Measurements from ENCODE around the gene SMCP. TPM values are rescaled to one million over a fixed set of nuclear protein-coding genes. Genes with fewer than 3 reads are reported as not detected.

Gene SMCP
- total and polyA plus RNA-seq, 3 experiments from 2014 or later, result not detected

DNA sequence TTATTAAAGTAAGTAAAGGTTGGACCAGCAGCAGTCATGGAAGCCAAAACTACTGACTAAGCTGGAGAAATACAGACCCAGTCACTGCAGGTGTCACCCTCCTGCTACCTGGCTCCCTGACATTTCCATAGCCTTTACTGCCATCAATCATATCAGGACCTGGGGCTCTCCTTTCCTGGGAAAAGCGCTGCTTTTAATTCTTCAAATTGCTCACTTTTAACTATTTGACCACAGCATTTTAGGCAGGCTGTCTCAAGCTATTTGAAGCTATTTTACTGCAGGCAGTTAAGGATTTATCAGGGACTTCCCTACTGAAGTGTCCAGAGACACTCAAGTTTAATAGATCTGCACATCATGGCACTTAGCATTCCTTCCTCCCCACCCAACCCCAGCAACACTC lies 34.3 kb downstream of the SMCP start:
- peaks cover 0 to 2% (median 0%) of the 10 kb centered on the region in 3 donors for H3K4me1 Mint-ChIP-seq
- Histone ChIP-seq H3K36me3 (ENCODE audit: insufficient read depth, low read length) (no peaks in the 10 kb centered on the region), H3K9me3 (ENCODE audit: low read length) (no peaks in the 10 kb centered on the region), H3K4me3 (ENCODE audit: low read length) (no peak overlapping the region), H3K27ac (ENCODE audit: low read depth, low read length) (peak overlapping the region; percentile 4), H3K4me1 (ENCODE audit: insufficient read depth, low read length) (no peaks in the 10 kb centered on the region), H3K27me3 (ENCODE audit: insufficient read depth, low read length, poor library complexity, severe bottlenecking) (peaks cover under 1% of the 10 kb centered on the region)
- peak overlapping the region in 6 of 7 donors; percentile 73 to 85 (median 79) for H3K4me3 Mint-ChIP-seq
- peaks cover 0 to 1% (median 0%) of the 10 kb centered on the region in 5 donors for H3K9me3 Mint-ChIP-seq
- CTCF ChIA-PET, result no interaction called here
- H3K36me3 Mint-ChIP-seq, result no peaks in the 10 kb centered on the region
- peak overlapping the region in 4 of 8 donors; percentile 10 to 90 (median 58) for H3K27ac Mint-ChIP-seq
- POLR2A ChIA-PET, result no interaction called here
- DNase-seq, result no peak
- H3K27me3 Mint-ChIP-seq, result peaks cover 17 to 43% of the 10 kb centered on the region in 2 donors

DNA sequence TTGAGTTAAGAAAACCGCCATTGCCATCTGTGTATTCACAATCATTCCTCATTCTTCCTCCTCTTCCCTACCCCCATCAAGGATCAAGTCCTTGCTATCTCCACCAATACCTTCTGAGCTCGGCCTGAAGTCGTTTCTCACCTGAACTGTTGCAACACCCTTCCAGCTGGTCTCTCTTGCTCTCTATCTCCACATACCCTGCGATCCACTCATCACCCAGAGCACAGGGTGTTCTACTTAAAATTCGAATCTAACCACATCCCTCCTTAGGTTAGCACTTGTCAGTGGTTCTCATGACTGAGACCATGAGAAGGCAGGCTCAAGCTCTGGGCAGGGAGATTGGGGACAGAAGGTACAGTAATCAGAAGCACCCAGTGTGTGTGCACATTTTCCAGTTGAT lies 34.8 kb downstream of the SMCP start:
- Mint-ChIP-seq H3K9me3 (peaks cover 0 to 1% (median 0%) of the 10 kb centered on the region in 5 donors), H3K4me3 (peak overlapping the region in 6 of 7 donors; percentile 73 to 85 (median 79)), H3K27me3 (peaks cover 16 to 40% of the 10 kb centered on the region in 2 donors), H3K4me1 (peaks cover 0 to 2% (median 0%) of the 10 kb centered on the region in 3 donors), H3K27ac (peak overlapping the region in 5 of 8 donors; percentile 10 to 90 (median 61)), H3K36me3 (no peaks in the 10 kb centered on the region)
- H3K36me3 ChIP-seq (ENCODE audit: insufficient read depth, low read length), result no peaks in the 10 kb centered on the region
- POLR2A ChIA-PET, result no interaction called here
- no peak for DNase-seq
- no peak overlapping the region for H3K4me3 ChIP-seq (ENCODE audit: low read length)
- no peak overlapping the region for H3K27ac ChIP-seq (ENCODE audit: low read depth, low read length)
- H3K4me1 ChIP-seq (ENCODE audit: insufficient read depth, low read length), result no peaks in the 10 kb centered on the region
- no peaks in the 10 kb centered on the region for H3K9me3 ChIP-seq (ENCODE audit: low read length)
- CTCF ChIA-PET, result no interaction called here
- no peaks in the 10 kb centered on the region for H3K27me3 ChIP-seq (ENCODE audit: insufficient read depth, low read length, poor library complexity, severe bottlenecking)

DNA sequence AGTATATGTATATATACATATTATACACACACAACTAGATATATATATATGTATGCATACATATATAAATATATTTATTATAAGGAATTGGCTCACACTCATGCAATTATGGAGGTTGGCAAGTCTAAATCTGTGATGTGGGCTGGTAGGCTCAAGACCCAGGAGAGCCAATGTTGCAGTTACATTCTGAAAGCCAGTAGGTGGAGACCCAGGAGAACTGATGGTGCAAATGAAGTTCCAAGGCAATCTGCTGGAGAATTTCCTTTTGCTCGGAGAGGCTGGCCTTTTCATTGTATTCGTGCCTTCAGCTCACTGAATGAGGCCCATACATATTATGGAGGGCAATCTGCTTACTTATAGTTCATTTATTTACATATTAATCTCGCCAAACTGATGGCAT lies 39.7 kb downstream of the SMCP start:
- Histone ChIP-seq H3K4me1 (ENCODE audit: insufficient read depth, low read length) (no peaks in the 10 kb centered on the region), H3K4me3 (ENCODE audit: low read length) (no peak overlapping the region), H3K27ac (ENCODE audit: low read depth, low read length) (no peak overlapping the region), H3K27me3 (ENCODE audit: insufficient read depth, low read length, poor library complexity, severe bottlenecking) (no peaks in the 10 kb centered on the region), H3K9me3 (ENCODE audit: low read length) (no peaks in the 10 kb centered on the region), H3K36me3 (ENCODE audit: insufficient read depth, low read length) (no peaks in the 10 kb centered on the region)
- no peak for DNase-seq
- Mint-ChIP-seq H3K4me1 (peaks cover 0 to 2% (median 0%) of the 10 kb centered on the region in 3 donors), H3K27ac (no peak overlapping the region), H3K4me3 (no peak overlapping the region), H3K27me3 (peaks cover 6 to 32% of the 10 kb centered on the region in 2 donors), H3K36me3 (no peaks in the 10 kb centered on the region), H3K9me3 (peaks cover 0 to 1% (median 0%) of the 10 kb centered on the region in 5 donors)
- POLR2A ChIA-PET, result no interaction called here
- CTCF ChIA-PET, result no interaction called here

DNA sequence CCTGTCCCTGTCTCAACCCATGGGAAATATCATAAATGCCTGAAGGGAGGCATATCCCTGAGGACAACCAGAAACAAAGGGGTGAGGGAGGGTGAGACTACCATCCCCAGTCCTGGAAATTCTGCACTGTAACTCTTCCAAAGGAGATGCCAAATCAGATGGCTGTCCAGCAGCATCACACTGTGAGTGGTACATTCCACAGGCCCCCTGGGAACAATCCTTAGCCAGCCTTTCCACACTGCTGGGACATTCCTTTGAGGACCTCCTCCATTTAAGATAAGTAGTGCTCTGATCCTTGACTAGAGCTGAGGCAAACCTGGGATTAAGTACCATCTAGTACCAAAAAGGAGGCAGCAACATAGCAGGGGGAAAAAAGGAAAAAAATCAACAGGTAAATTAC lies 40.9 kb downstream of the SMCP start:
- Mint-ChIP-seq H3K36me3 (no peaks in the 10 kb centered on the region), H3K9me3 (peaks cover 0 to 1% (median 0%) of the 10 kb centered on the region in 5 donors), H3K27me3 (peaks cover 6 to 32% of the 10 kb centered on the region in 2 donors), H3K27ac (no peak overlapping the region), H3K4me3 (no peak overlapping the region), H3K4me1 (no peaks in the 10 kb centered on the region)
- Histone ChIP-seq H3K9me3 (ENCODE audit: low read length) (no peaks in the 10 kb centered on the region), H3K36me3 (ENCODE audit: insufficient read depth, low read length) (no peaks in the 10 kb centered on the region), H3K4me1 (ENCODE audit: insufficient read depth, low read length) (no peaks in the 10 kb centered on the region), H3K4me3 (ENCODE audit: low read length) (no peak overlapping the region), H3K27ac (ENCODE audit: low read depth, low read length) (no peak overlapping the region), H3K27me3 (ENCODE audit: insufficient read depth, low read length, poor library complexity, severe bottlenecking) (no peaks in the 10 kb centered on the region)
- DNase-seq, result no peak
- CTCF ChIA-PET, result no interaction called here
- POLR2A ChIA-PET, result no interaction called here

DNA sequence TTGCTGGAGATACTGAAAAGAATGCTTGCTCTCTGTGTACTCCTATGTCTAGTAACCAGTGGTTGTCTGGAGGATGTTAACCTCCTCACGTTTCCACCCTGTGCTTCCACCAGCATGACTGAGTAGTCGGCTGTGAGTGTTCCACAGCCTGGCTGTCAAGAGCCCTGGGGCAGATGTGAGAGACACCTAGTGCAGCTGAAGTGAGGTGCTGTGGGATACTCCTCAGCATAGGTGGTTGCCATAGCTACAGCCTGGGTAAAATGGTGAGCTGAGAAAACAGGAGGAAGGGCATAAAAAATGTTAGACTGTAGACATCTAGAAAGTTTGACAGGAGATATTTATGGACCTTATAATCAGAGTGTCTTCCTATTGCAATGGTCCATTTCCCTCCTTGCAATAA lies 46.1 kb downstream of the SMCP start:
- Mint-ChIP-seq H3K4me1 (no peaks in the 10 kb centered on the region), H3K27me3 (peaks cover 2 to 24% of the 10 kb centered on the region in 2 donors), H3K9me3 (peaks cover 0 to under 1% (median 0%) of the 10 kb centered on the region in 5 donors), H3K27ac (no peak overlapping the region), H3K4me3 (no peak overlapping the region), H3K36me3 (no peaks in the 10 kb centered on the region)
- peaks cover 4% of the 10 kb centered on the region for H3K9me3 ChIP-seq (ENCODE audit: low read length)
- no peaks in the 10 kb centered on the region for H3K27me3 ChIP-seq (ENCODE audit: insufficient read depth, low read length, poor library complexity, severe bottlenecking)
- no peak for DNase-seq
- H3K4me1 ChIP-seq (ENCODE audit: insufficient read depth, low read length), result no peaks in the 10 kb centered on the region
- no peak overlapping the region for H3K27ac ChIP-seq (ENCODE audit: low read depth, low read length)
- H3K36me3 ChIP-seq (ENCODE audit: insufficient read depth, low read length), result no peaks in the 10 kb centered on the region
- POLR2A ChIA-PET, result no interaction called here
- CTCF ChIA-PET, result no interaction called here
- no peak overlapping the region for H3K4me3 ChIP-seq (ENCODE audit: low read length)

DNA sequence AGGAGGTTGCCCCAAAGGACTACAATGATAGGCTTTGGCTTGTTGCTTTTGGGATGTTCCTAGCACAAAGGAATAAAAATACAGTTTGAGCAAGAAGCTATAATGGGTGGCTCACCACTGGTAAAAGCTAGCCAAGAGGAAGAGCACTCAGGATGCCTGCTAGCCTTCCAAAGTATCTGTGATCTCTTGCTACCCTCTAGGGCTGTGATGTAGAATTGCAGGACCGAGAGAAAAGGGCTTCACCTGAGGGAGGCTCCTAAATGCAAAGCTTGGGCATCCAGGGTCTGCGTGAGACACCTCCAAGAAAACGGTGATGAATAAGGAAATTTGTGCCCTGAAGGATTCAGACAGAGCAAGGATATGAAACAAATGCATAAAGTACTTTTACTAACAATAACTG lies 48.0 kb downstream of the SMCP start:
- Mint-ChIP-seq H3K27me3 (peaks cover 5 to 22% of the 10 kb centered on the region in 2 donors), H3K36me3 (no peaks in the 10 kb centered on the region), H3K27ac (no peak overlapping the region), H3K9me3 (peaks cover 0 to 3% (median 0%) of the 10 kb centered on the region in 5 donors), H3K4me1 (no peaks in the 10 kb centered on the region), H3K4me3 (no peak overlapping the region)
- Histone ChIP-seq H3K36me3 (ENCODE audit: insufficient read depth, low read length) (no peaks in the 10 kb centered on the region), H3K27me3 (ENCODE audit: insufficient read depth, low read length, poor library complexity, severe bottlenecking) (no peaks in the 10 kb centered on the region), H3K9me3 (ENCODE audit: low read length) (peaks cover 4% of the 10 kb centered on the region), H3K4me3 (ENCODE audit: low read length) (no peak overlapping the region), H3K27ac (ENCODE audit: low read depth, low read length) (no peak overlapping the region), H3K4me1 (ENCODE audit: insufficient read depth, low read length) (no peaks in the 10 kb centered on the region)
- POLR2A ChIA-PET, result no interaction called here
- CTCF ChIA-PET, result no interaction called here
- no peak for DNase-seq

DNA sequence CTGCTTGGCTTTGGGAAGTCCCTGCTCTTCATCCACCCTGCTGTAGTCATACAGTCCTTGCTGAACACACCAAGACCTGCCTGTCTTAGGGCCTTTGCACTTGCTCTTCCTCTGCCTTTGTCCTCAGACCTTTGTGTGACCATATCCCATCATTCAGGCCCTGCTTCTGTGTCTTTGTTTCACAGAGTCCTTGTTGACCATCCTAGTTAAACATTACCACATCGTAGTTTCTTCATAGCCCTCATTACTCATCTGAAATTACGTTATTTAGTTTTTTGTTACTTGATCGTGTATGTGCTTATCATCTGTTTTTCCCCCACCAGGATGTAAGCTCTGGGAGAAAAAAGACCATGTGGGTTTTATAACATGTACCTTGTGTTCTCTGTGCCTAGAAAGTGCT lies 50.5 kb downstream of the SMCP start:
- ChIA-PET CTCF (no interaction called here), POLR2A (no interaction called here)
- peaks cover 0 to 3% (median 0%) of the 10 kb centered on the region in 5 donors for H3K9me3 Mint-ChIP-seq

DNA sequence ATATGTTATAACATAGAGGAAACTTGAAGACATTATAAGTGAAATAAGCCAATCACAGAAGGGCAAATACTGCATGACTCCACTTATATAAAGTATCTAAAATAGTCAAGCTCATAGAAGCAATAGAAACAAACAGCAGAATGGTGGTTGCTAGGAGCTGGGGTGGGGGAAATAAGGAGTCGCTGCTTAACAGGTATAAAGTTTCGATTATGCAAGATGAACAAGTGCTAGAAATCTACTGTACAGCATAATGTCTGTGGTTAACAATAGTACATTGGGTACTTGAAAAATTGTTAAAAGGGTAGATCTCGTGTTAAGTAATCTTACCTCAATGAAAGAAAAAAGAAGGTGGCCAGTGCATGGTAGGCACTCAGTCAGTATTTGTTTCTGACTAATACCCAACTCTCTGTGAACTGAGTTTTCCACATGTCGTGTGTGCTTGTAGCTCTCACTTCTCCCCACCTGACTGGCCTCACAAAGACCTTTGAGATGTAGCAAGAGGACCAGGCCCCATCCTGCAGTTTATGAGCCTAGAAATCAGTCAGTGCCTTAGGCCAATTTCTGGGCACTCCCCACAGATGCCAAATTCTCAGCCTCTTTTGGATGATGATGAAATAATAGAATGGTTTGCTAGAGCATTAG lies 54.2 kb downstream of the SMCP start:
- Mint-ChIP-seq H3K27ac (no peak overlapping the region), H3K4me1 (no peaks in the 10 kb centered on the region), H3K36me3 (no peaks in the 10 kb centered on the region), H3K27me3 (peaks cover 8 to 17% of the 10 kb centered on the region in 2 donors), H3K4me3 (no peak overlapping the region), H3K9me3 (peaks cover 0 to 3% (median 0%) of the 10 kb centered on the region in 5 donors)
- no peak overlapping the region for H3K27ac ChIP-seq (ENCODE audit: low read depth, low read length)
- H3K4me3 ChIP-seq (ENCODE audit: low read length), result no peak overlapping the region
- H3K9me3 ChIP-seq (ENCODE audit: low read length), result peaks cover 4% of the 10 kb centered on the region
- H3K27me3 ChIP-seq (ENCODE audit: insufficient read depth, low read length, poor library complexity, severe bottlenecking), result no peaks in the 10 kb centered on the region
- no peak for DNase-seq
- CTCF ChIA-PET, result no interaction called here
- H3K4me1 ChIP-seq (ENCODE audit: insufficient read depth, low read length), result no peaks in the 10 kb centered on the region
- no peaks in the 10 kb centered on the region for H3K36me3 ChIP-seq (ENCODE audit: insufficient read depth, low read length)
- POLR2A ChIA-PET, result no interaction called here

More for the DNA sequence above, 50.5 kb downstream of the SMCP start:
- H3K27ac ChIP-seq (ENCODE audit: low read depth, low read length), result no peak overlapping the region
- H3K4me3 ChIP-seq (ENCODE audit: low read length), result no peak overlapping the region
- Mint-ChIP-seq H3K27me3 (peaks cover 13 to 16% of the 10 kb centered on the region in 2 donors), H3K36me3 (no peaks in the 10 kb centered on the region), H3K27ac (no peak overlapping the region), H3K4me3 (no peak overlapping the region), H3K4me1 (no peaks in the 10 kb centered on the region)
- no peaks in the 10 kb centered on the region for H3K36me3 ChIP-seq (ENCODE audit: insufficient read depth, low read length)
- H3K27me3 ChIP-seq (ENCODE audit: insufficient read depth, low read length, poor library complexity, severe bottlenecking), result no peaks in the 10 kb centered on the region
- peaks cover 4% of the 10 kb centered on the region for H3K9me3 ChIP-seq (ENCODE audit: low read length)
- no peak for DNase-seq
- no peaks in the 10 kb centered on the region for H3K4me1 ChIP-seq (ENCODE audit: insufficient read depth, low read length)

Data from CD8-positive, alpha-beta memory T cell (primary cell).